ENCODE data around the gene ZNF688. TPM values are rescaled to one million over a fixed set of nuclear protein-coding genes. Genes with fewer than 3 reads are reported as not detected.
A peak's percentile ranks its signal among the peaks of the same experiment; 100 is the strongest.

Gene ZNF688
- total and polyA plus RNA-seq, 2 of the 13 experiments (the other 11 are each of a cell fraction or from before 2014, with no cell fraction given): 2.4 to 5.4 TPM

- TF ChIP-seq IKZF5 (CRISPR knock-in tag; IDR thresholded peaks at IDR 0.05) (peak; percentile 67; the same call in 1 of the 2 replicates), KDM2A (CRISPR knock-in tag; IDR thresholded peaks at IDR 0.05; ENCODE audit: borderline replicate concordance, low read depth) (peak; percentile 97), DNMT3B (CRISPR knock-in tag; conservative IDR thresholded peaks at IDR 0.05) (peak; percentile 23; the same call in 1 of the 2 replicates), RARG (CRISPR knock-in tag; IDR thresholded peaks at IDR 0.05; ENCODE audit: low read depth) (no peak), HIVEP1 (CRISPR knock-in tag; IDR thresholded peaks at IDR 0.05) (peak; percentile 76), JUN (CRISPR knock-in tag; IDR thresholded peaks at IDR 0.05) (no peak; the same call in 1 of the 2 replicates), RXRA (CRISPR knock-in tag; IDR thresholded peaks at IDR 0.05) (peak; percentile 85), ZKSCAN1 (IDR thresholded peaks at IDR 0.05; ENCODE audit: low read length) (no peak), CEBPB (IDR thresholded peaks at IDR 0.05; ENCODE audit: borderline replicate concordance, low read depth, low read length) (no peak), HNF4G (IDR thresholded peaks at IDR 0.05; ENCODE audit: borderline replicate concordance, low read depth, low read length) (peak; percentile 94), HNF4G (CRISPR knock-in tag; IDR thresholded peaks at IDR 0.05; ENCODE audit: borderline replicate concordance, low read depth) (peak; percentile 87), ZNF792 (CRISPR knock-in tag; IDR thresholded peaks at IDR 0.05) (peak; percentile 33), LCORL (IDR thresholded peaks at IDR 0.05) (no peak), LCORL (CRISPR knock-in tag; IDR thresholded peaks at IDR 0.05) (0 out of 2 replicates have a peak, but pooled peaks have one; percentile 7), RXRB (CRISPR knock-in tag; IDR thresholded peaks at IDR 0.05; ENCODE audit: borderline replicate concordance) (peak; percentile 48; the same call in 1 of the 2 replicates), ZNF142 (CRISPR knock-in tag; IDR thresholded peaks at IDR 0.05) (no peak), MNT (IDR thresholded peaks at IDR 0.05) (peak; percentile 38; the same call in 1 of the 2 replicates), ZNF598 (CRISPR knock-in tag; IDR thresholded peaks at IDR 0.05; ENCODE audit: borderline replicate concordance) (peak; percentile 9; the same call in 1 of the 2 replicates), RBFOX2 (IDR thresholded peaks at IDR 0.05; ENCODE audit: low read depth, low read length) (peak; percentile 95)
Measured at GRCh38 chr16:30534368-30535105, 37.0 kb downstream of the ZNF688 start, which contains the start of gene ZNF747 (continued).

Measured in HepG2 (cell line).